HFF-Myc (cell line): ENCODE measurements around the gene MRPS6.

ENCODE experiments used
- DNase-seq: peaks from one replicate; pipeline ENCODE4 v3.0.0-alpha.2; 2011; ENCODE audit warnings: low read depth; ENCODE audit errors: extremely low read depth
- H3K4me3 ChIP-seq: replicated peaks from 2 replicates; pipeline ENCODE4 v1.5.1; 2011; ENCODE audit warnings: low read depth, mild to moderate bottlenecking, control low read depth, low read length
- CTCF ChIP-seq: IDR thresholded peaks from 2 replicates; pipeline ENCODE4 v1.5.1; 2012; ENCODE audit warnings: mild to moderate bottlenecking, low read depth, low read length, control low read depth; ENCODE audit errors: missing control alignments

Gene MRPS6

GRCh38 chr21:34086887-34087306, 13.5 kb downstream of the MRPS6 start:
- no peak for TF ChIP-seq CTCF
- DNase-seq = no peak
- H3K4me3 ChIP-seq = no peak overlapping the region

- TF ChIP-seq CTCF = no peak
- DNase-seq = no peak
- H3K4me3 ChIP-seq = no peak overlapping the region
Observed at GRCh38 chr21:34088752-34089151, 15.4 kb downstream of the MRPS6 start.

DNA sequence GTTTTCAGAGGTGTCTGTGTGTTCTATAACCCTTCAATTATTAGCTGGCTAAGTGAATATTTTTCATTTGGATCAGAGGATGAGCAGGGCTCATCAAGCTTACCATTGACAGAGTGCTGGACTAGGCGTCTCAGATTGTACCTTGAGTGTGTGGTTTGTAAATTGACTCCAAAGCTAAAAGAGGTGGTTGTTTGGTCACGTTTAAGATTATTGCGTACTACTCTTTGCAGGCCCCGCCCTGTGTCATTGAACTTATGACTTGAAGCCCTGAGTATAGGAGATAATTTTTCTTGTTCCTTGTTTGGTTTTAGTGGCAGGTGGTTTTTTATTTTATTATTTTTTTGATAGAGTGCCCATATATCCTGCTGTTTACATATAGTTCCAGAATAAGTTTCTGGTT, 17.7 kb downstream of the MRPS6 start:
- TF ChIP-seq CTCF = no peak
- H3K4me3 ChIP-seq = no peak overlapping the region
- no peak for DNase-seq

GRCh38 chr21:34091607-34092006, 18.2 kb downstream of the MRPS6 start:
- TF ChIP-seq CTCF = peak; percentile 29
- no peak overlapping the region for H3K4me3 ChIP-seq
- DNase-seq = no peak

GRCh38 chr21:34092262-34092921, 19.0 kb downstream of the MRPS6 start:
- H3K4me3 ChIP-seq = no peak overlapping the region
- no peak for DNase-seq
- no peak for TF ChIP-seq CTCF

DNA sequence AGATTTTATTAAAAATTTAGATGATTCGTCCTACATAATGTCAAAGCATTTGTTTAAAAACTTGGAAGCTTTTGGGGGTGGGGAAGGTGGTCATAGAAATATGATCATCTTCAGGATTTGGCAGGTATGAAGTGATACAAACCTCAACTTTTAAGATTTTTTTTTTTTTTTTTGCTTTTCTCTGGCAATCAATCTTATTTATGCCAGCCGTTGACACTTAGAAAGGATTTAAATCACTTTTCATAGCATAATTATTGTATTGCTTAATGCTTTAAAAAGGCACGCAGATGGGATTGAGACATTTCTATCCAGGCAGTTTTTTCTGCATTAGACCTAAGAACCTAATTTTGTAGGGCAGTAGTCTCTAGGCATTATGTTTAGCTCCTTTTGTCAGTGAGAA, 19.7 kb downstream of the MRPS6 start:
- DNase-seq = no peak
- H3K4me3 ChIP-seq = no peak overlapping the region
- TF ChIP-seq CTCF = no peak

DNA sequence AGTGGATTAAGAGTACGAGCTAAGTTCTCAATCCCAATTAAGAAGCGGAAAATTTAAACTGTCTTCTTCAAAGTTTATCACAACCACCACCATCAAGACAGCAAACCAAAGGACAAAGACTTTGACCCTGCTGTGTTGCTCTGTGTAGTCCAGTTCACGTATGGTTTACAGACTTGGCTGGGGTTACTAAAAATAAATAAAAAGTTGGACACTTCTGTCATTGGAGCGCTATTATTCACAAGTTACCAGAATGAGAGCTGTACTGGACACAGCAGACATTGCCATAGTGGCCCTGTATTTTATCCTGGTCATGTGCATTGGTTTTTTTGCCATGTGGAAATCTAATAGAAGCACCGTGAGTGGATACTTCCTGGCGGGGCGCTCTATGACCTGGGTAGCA, 21.6 kb downstream of the MRPS6 start:
- DNase-seq = no peak
- H3K4me3 ChIP-seq = no peak overlapping the region
- no peak for TF ChIP-seq CTCF
